ENCODE data around the gene CCL27.
"Not testable (repeated sequence)": the region's sequence is repeated elsewhere in the genome, so short reads cannot be mapped to it uniquely, and the experiment has no call there.

The CCL27 gene

DNA sequence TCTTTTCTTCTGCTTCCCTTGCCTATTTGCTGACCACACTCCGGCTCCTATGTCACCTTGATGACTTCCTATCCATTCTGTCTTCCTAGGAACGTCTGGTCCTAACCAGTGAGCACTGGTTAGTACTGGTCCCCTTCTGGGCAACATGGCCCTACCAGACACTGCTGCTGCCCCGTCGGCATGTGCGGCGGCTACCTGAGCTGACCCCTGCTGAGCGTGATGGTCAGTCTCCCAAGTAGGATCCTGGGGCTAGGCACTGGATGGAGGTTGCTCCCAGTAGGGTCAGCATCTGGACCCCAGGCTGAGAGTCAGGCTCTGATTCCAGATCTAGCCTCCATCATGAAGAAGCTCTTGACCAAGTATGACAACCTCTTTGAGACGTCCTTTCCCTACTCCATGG, 13.8 kb downstream of the CCL27 start:
- no peak for DNase-seq

DNA sequence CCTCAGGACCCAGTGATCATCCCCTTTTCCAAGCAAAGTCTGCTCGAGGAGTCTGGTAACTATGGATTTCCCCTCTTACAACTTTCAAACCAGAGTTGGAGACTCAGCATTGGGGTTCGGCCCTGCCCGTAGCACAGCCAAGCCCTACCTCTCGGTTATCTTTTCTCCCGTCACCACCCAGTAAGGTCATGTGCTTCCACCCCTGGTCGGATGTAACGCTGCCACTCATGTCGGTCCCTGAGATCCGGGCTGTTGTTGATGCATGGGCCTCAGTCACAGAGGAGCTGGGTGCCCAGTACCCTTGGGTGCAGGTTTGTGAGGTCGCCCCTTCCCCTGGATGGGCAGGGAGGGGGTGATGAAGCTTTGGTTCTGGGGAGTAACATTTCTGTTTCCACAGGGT, 14.8 kb downstream of the CCL27 start:
- no peak for DNase-seq

DNA sequence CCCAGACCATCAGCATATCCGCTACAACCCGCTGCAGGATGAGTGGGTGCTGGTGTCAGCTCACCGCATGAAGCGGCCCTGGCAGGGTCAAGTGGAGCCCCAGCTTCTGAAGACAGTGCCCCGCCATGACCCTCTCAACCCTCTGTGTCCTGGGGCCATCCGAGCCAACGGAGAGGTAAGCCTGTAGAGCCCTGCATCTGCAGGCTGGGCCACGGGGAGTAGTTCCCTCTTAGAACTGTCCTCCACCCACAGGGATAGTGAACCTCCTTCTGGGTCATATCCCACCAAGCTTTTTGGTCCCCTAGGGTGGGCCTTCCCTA, 15.4 kb downstream of the CCL27 start:
- no peak for DNase-seq

- DNase-seq, result peak; percentile 90
Measured at GRCh38 chr9:34646211-34647083, 16.0 kb downstream of the CCL27 start, which contains the start of gene GALT. TSS of gene GALT (plus strand) at chr9:34646675. CDS start at chr9:34646705, 30 bp downstream.

DNA sequence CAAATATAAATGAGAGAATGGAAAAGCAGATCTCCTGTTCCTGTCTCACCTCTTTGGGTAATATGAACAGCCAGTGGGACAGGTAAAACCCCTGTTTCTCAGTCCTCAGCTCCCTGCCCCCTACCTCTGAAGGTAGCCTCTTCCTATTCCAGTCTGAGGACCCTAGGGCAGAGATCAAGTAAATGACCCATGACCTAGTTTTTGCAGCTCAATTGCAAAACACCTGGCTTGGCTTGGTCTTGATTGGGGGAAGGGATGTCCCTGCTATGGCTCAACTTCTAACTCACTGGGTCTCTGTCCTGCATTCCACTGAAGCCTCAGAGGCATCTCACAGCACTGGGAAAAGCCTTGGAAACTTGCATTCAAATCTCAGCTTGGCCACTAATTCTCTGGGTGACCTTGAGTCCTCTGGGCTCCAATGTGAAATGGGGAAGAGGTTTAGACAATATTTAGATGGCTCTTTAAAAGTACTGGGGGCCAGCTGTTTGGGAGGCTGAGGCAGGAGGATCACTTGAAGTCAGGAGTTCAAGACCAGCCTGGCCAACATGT, 17.6 kb downstream of the CCL27 start:
- no peak for DNase-seq

DNA sequence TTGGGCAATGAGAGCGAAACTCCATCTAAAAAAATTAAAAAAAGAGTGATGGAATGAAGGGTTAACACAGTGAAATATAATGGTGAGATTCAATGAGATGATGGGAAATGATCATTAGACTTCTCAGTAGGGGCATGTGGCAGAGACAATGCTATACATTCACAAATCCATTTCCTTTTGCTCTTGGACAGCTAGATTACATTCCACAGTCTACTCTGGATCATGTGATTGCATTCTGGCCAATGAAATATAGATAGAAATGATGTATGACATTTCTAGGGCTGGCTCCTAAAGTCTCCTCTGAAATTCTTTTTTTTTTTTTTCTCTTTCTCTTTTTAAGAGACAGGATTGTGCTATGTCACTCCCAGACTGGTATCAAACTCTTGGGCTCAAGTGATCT, 19.8 kb downstream of the CCL27 start:
- no peak for DNase-seq

- not testable (repeated sequence) for DNase-seq
Measured at GRCh38 chr9:34639322-34639721, 23.1 kb downstream of the CCL27 start.

DNA sequence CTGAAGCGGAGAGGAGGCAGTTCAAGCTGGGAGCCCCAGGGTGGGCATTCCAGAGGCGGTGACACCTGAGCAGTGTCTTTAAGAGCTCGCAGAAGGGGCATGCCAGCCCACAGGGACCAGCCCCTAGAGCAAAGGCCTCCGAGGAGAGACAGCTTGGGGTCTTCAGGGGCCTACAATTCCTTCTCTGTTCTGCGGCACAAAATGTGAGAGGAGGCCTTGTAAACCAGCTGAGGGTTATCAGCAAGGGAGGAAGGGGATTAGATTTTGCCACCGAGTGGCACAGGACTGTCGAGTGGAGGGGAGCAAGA, 24.4 kb downstream of the CCL27 start:
- no peak for DNase-seq

GRCh38 chr9:34637356-34638137, 24.9 kb downstream of the CCL27 start, which contains the start of gene SIGMAR1:
TSS of gene SIGMAR1 (minus strand) at chr9:34637787. CDS start at chr9:34637697, 90 bp downstream.
- peak; percentile 86 for DNase-seq

GRCh38 chr9:34636791-34637355, 25.6 kb downstream of the CCL27 start:
- DNase-seq, result no peak

DNA sequence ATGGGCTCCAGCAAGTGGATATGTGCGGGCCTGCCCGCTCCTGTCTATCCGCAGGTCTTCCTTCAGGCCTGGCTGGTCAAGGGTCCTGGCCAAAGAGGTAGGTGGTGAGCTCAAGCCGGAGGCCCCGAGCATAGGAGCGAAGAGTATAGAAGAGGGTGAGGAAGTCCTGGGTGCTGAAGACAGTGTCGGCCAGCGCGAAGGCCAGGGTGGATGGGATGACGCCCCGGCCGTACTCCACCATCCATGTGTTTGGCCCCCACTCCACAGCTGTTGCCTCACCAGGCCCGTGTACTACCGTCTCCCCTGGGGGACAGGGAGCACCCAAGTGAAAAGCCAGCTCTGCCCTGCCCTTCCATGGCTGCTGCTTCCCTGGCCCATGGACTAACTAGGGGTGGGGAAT, 26.9 kb downstream of the CCL27 start:
- no peak for DNase-seq

DNA sequence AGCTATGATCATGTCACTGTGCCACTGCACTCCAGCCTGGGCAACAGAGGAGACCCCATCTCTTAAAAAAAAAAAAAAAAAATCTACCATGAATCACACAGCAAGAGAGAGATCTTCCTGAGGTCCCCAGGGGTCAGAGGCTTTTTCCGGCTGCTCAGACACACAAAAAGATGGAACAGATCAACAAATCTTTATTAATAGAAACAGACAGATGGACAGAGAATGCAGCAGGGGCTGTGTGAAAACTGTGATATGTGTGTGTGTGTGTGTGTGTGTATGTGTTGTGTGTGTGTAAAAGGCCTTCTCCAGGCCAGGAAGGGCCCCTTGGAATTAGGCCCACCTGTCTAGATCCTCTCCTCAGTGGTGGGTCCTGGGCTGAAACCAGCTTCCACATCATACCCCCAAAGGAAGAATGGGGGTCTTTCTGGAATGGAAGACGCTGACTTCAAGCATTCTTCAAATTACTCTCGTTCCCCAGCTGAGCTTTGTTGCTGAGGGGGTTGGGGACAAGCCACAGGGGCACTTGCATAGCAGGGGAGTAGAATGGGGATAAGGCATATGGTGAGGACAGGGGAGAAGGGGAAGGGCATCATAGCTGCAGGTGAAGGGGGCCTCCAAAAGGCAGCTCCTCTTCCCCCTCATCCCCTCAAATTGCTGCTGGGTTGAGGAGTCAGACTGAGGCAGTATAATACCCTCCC, 27.8 kb downstream of the CCL27 start:
- DNase-seq, result no peak

- DNase-seq, result peak; percentile 46
Measured at GRCh38 chr9:34633851-34634550, 28.5 kb downstream of the CCL27 start.

- DNase-seq, result no peak
Measured at GRCh38 chr9:34633166-34633565, 29.3 kb downstream of the CCL27 start.

DNA sequence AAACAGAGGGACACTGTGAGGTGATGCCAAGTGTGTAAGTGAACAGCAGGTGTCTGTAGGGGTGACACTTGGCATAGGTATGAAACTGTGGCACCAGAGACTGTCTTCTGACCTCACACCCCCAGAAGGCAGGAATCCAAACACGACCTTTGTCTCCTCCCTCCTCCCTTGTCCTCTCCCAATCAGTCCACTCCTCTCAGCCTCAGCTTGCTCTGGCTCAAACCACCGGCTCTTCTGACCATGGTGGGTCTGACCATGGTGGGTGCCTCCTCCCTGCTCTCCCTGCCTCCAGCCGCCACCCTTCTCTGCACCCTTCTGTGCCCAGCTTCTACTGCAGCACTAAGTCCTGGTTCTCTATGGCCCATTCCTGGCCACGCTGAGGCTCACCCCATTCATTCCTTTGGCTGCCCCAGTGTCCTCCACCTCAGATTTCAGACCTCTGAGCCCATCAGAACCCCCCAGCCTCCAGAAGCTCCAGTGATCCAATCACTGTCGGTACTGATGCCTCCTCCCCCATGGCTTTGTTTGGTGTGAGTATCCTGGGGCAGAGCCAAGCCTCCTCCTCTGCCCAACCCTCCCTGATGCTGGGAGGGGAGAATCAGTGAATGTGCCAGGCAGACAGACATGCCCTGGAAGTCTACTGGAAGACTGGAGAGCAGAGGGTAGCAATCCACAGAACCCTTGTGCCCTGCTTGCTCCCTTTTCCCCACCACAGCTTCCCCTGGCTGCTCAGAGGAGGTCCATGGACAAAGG, 31.9 kb downstream of the CCL27 start:
- no peak for DNase-seq

- no peak for DNase-seq
Measured at GRCh38 chr9:34629491-34629808, 33.0 kb downstream of the CCL27 start.

DNA sequence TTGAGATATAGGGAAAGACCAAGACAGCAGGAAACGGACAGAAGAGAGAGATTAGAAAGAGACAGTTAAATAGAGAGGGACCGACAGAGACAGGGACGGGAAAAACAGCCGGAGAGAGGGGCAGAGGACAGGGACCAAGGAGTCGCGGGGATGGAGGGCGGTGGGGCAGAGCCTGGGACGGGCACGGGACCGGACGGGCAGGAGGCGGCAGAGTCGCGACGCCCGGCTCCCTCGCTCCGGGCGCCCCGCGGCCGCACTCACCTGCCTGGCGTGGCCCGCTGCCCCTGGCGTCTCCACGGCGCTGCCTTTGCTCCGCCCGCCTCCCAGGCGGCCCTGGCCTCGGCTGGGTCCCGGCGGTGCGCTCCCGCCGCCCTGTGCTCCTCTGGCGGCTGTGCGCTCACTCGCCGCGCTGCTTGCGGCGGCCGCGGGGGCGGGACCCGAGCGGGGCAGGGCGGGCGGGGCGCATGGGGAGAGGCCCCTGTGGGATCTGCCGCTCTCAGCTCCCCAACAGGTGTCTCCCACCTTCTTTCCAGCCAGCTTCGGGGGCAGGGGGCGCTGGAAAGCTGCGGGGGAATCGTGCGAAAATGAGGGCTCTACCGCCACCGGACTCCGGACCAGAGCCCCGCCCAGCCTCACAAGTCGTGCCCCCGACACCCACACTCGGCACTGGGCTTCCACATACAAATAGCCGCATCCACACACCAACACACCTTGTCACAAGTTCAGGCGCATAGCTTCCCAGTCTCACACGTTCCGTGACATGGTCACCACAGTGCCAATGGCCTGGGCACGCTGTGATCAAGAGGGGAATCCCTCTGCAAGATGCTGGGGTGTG, 33.6 kb downstream of the CCL27 start, which contains the start of gene ARID3C:
ARID3C (minus strand) TSS at position 411 of the 835 bp plus-strand sequence. CDS start 1,052 bp downstream, outside the sequence.
- peak; percentile 42 for DNase-seq

DNA sequence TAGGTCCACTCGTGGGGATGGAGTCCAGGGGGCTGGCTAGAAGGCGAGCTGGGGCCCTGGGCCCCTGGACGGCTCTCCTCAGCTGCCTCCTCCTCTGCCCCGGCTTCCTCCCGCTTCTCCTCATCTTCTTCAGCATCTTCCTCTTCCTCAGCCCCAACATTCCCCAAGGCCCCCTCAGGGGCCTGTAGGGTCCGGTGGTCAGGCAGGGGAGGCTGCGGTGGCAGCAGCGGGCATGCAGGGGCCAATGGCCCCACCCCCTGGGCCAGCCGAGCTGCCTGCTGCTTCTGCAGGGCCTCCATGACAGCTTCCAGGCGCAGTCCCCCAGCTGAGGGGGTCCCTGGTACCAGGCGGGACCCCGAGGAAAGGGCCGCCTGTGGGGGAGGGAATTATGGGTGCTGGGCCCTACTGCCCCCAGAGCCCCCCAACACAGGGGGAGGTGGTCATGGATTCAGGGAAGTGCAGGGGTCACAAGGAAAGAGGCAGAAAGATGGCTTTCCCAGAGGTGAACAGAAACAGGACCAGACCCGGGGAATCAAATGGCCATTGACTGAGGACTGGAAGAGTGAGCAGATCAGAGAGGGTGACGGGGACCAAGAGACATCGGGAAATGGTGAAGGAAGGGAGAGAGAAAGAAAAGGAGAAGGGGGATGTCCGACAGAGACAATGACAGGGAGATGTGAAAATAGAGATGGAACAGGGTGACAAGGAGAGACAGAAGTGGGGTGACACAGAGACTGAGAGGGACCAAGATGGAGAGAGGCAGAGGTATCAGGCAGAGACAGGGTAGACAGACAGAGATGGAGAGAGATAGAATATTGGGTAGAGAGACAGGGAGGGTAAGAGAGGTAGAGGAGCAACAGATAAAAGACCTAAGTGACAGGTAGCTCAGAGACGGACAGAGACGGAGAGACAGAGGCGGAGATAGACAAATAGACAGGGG, 34.5 kb downstream of the CCL27 start:
- DNase-seq, result no peak

DNA sequence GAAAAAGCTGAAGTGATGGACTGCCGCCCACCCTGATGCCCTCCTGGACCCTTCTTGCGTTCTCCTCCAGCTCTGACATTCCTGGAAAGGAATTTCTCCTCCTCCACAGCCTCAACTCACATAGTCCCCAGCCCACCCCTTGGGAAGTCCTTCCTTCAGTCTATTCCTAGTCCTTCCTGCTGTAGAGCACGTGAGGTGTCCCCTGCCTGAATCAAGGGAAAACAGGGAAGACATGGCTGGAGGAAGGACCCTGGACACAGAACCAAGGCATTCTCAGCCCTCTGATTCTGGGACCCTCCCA, 37.3 kb downstream of the CCL27 start:
- DNase-seq, result no peak
